Measurements from ENCODE around the gene TAS2R41.

TAS2R41 gene

GRCh38 chr7:143433759-143434158 is 43.9 kb upstream of the TAS2R41 start:
- Histone ChIP-seq H3K4me3 (ENCODE audit: low read length) (no peak overlapping the region), H4K20me1 (ENCODE audit: control insufficient read depth, insufficient read depth, low read depth, low read length) (no peaks in the 10 kb centered on the region), H3K27ac (ENCODE audit: low read depth, low read length) (no peak overlapping the region), H3K9me3 (ENCODE audit: control insufficient read depth, insufficient read depth, low read length) (no peaks in the 10 kb centered on the region), H3K27me3 (ENCODE audit: control insufficient read depth, low read length) (peaks cover 5% of the 10 kb centered on the region; the same call in 1 of the 2 replicates), H3K4me2 (ENCODE audit: low read length) (no peak overlapping the region), H3K4me1 (ENCODE audit: control insufficient read depth, low read length) (peaks cover 6% of the 10 kb centered on the region; the same call in 1 of the 2 replicates), H3K9me2 (replicated peaks; ENCODE audit: control insufficient read depth, low read length) (no peaks in the 10 kb centered on the region), H3K36me3 (ENCODE audit: control insufficient read depth, low read length) (no peaks in the 10 kb centered on the region), H3F3A (ENCODE audit: control insufficient read depth, insufficient read depth) (no peaks in the 10 kb centered on the region), H3K79me2 (ENCODE audit: control insufficient read depth, low read length) (no peaks in the 10 kb centered on the region)
- no peak for TF ChIP-seq EZH2phosphoT487 (IDR thresholded peaks at IDR 0.05; ENCODE audit: borderline replicate concordance, low read length)
- TF ChIP-seq, protein P1, sequence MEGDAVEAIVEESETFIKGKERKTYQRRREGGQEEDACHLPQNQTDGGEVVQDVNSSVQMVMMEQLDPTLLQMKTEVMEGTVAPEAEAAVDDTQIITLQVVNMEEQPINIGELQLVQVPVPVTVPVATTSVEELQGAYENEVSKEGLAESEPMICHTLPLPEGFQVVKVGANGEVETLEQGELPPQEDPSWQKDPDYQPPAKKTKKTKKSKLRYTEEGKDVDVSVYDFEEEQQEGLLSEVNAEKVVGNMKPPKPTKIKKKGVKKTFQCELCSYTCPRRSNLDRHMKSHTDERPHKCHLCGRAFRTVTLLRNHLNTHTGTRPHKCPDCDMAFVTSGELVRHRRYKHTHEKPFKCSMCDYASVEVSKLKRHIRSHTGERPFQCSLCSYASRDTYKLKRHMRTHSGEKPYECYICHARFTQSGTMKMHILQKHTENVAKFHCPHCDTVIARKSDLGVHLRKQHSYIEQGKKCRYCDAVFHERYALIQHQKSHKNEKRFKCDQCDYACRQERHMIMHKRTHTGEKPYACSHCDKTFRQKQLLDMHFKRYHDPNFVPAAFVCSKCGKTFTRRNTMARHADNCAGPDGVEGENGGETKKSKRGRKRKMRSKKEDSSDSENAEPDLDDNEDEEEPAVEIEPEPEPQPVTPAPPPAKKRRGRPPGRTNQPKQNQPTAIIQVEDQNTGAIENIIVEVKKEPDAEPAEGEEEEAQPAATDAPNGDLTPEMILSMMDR (IDR thresholded peaks at IDR 0.05; ENCODE audit: low read depth, low read length, poor library complexity, severe bottlenecking) = no peak

- Histone ChIP-seq H3K9me2 (replicated peaks; ENCODE audit: control insufficient read depth, low read length) (no peaks in the 10 kb centered on the region), H3K9me3 (ENCODE audit: control insufficient read depth, insufficient read depth, low read length) (no peaks in the 10 kb centered on the region), H4K20me1 (ENCODE audit: control insufficient read depth, insufficient read depth, low read depth, low read length) (no peaks in the 10 kb centered on the region), H3F3A (ENCODE audit: control insufficient read depth, insufficient read depth) (no peaks in the 10 kb centered on the region), H3K4me3 (ENCODE audit: low read length) (no peak overlapping the region), H3K36me3 (ENCODE audit: control insufficient read depth, low read length) (no peaks in the 10 kb centered on the region), H3K27ac (ENCODE audit: low read depth, low read length) (no peak overlapping the region), H3K27me3 (ENCODE audit: control insufficient read depth, low read length) (peaks cover 5% of the 10 kb centered on the region; the same call in 1 of the 2 replicates), H3K4me2 (ENCODE audit: low read length) (no peak overlapping the region), H3K79me2 (ENCODE audit: control insufficient read depth, low read length) (no peaks in the 10 kb centered on the region), H3K4me1 (ENCODE audit: control insufficient read depth, low read length) (peaks cover 6% of the 10 kb centered on the region; the same call in 1 of the 2 replicates)
- TF ChIP-seq, protein P1 (IDR thresholded peaks at IDR 0.05; ENCODE audit: low read depth, low read length, poor library complexity, severe bottlenecking) = no peak
- no peak for TF ChIP-seq EZH2phosphoT487 (IDR thresholded peaks at IDR 0.05; ENCODE audit: borderline replicate concordance, low read length)
Measured at GRCh38 chr7:143434660-143435059, 43.0 kb upstream of the TAS2R41 start.

DNA sequence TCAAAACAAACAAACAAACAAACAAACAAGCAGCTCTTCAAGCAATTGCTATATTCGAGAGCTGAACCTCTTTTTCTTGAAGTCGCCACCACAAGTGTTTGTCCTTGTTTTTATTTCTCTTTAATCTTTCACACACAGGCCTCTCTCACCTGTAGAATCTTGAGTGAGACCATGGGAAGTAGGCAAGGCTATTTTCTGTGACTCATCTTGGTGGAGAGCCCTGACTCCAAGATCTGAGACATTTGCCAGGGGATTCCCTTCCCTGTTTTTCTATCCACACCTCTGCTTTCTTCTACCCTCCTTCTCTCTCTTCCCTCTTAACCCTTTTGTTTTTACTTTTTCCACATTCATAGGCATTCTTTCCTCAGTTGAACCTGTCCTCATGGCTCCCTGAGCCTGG is 42.4 kb upstream of the TAS2R41 start:
- no peak overlapping the region for H3K27ac ChIP-seq (ENCODE audit: low read depth, low read length)
- H3F3A ChIP-seq (ENCODE audit: control insufficient read depth, insufficient read depth) = no peaks in the 10 kb centered on the region
- peaks cover 6% of the 10 kb centered on the region; the same call in 1 of the 2 replicates for H3K4me1 ChIP-seq (ENCODE audit: control insufficient read depth, low read length)
- H3K9me3 ChIP-seq (ENCODE audit: control insufficient read depth, insufficient read depth, low read length) = no peaks in the 10 kb centered on the region
- H3K4me2 ChIP-seq (ENCODE audit: low read length) = no peak overlapping the region
- no peak overlapping the region for H3K4me3 ChIP-seq (ENCODE audit: low read length)
- no peaks in the 10 kb centered on the region for H3K36me3 ChIP-seq (ENCODE audit: control insufficient read depth, low read length)
- no peaks in the 10 kb centered on the region for H4K20me1 ChIP-seq (ENCODE audit: control insufficient read depth, insufficient read depth, low read depth, low read length)
- H3K27me3 ChIP-seq (ENCODE audit: control insufficient read depth, low read length) = peaks cover 9% of the 10 kb centered on the region; the same call in 1 of the 2 replicates
- H3K9me2 ChIP-seq (replicated peaks; ENCODE audit: control insufficient read depth, low read length) = no peaks in the 10 kb centered on the region
- H3K79me2 ChIP-seq (ENCODE audit: control insufficient read depth, low read length) = no peaks in the 10 kb centered on the region
- TF ChIP-seq, protein P1 (IDR thresholded peaks at IDR 0.05; ENCODE audit: low read depth, low read length, poor library complexity, severe bottlenecking) = no peak
- TF ChIP-seq EZH2phosphoT487 (IDR thresholded peaks at IDR 0.05; ENCODE audit: borderline replicate concordance, low read length) = no peak
